Left lobe of liver (tissue), 2 donors: ENCODE data around the gene HOXD9. TPM values are rescaled to one million over a fixed set of nuclear protein-coding genes. Genes with fewer than 3 reads are reported as not detected.

Source experiments
- ATAC-seq: fragments of 200-7000 bp; cut with Tn5 transposase; one replicate; pipeline ENCODE4 v1.9.1; 2020; ENCODE audit warnings: mild to moderate bottlenecking, moderate library complexity
- DNase-seq: peaks from one replicate; pipeline ENCODE4 v3.0.0-alpha.2; 2020; ENCODE audit warnings: low spot score
- total RNA-seq: library from RNA; stranded (reverse); gene quantifications from one replicate; pipeline ENCODE4 v1.2.1, GENCODE V29; 2021
- donor health status: DM: no; HTN: no; CAD: no; lungs with moderate emphysema.
- donor health status: DM: no; HTN: yes; CAD: no.

Gene HOXD9
- not detected for total RNA-seq

GRCh38 chr2:176122683-176123410, at the start of gene HOXD9:
TSS of gene HOXD9 (plus strand) at chr2:176122719. CDS start at chr2:176122769, 50 bp downstream.
- DNase-seq, result no peak
- no peak for ATAC-seq

GRCh38 chr2:176072951-176073904, 49.3 kb upstream of the HOXD9 start:
- ATAC-seq (no peak), DNase-seq (no peak)

- ATAC-seq, result no peak
Measured at GRCh38 chr2:176074919-176075425, 47.5 kb upstream of the HOXD9 start.

GRCh38 chr2:176075481-176075880, 47.0 kb upstream of the HOXD9 start:
- DNase-seq (no peak), ATAC-seq (no peak)

More at GRCh38 chr2:176074919-176075425, 47.5 kb upstream of the HOXD9 start:
- DNase-seq, result no peak

GRCh38 chr2:176076063-176076462, 46.5 kb upstream of the HOXD9 start:
- ATAC-seq (no peak), DNase-seq (no peak)

- ATAC-seq (no peak), DNase-seq (no peak)
Measured at GRCh38 chr2:176076796-176077195, 45.7 kb upstream of the HOXD9 start.

- no peak for DNase-seq
- no peak for ATAC-seq
Measured at GRCh38 chr2:176078541-176079284, 43.8 kb upstream of the HOXD9 start.

- no peak for ATAC-seq
Measured at GRCh38 chr2:176079285-176079830, 43.2 kb upstream of the HOXD9 start.

GRCh38 chr2:176079831-176080539, 42.5 kb upstream of the HOXD9 start:
- DNase-seq (no peak), ATAC-seq (peak; percentile 52)

More at GRCh38 chr2:176079285-176079830, 43.2 kb upstream of the HOXD9 start:
- no peak for DNase-seq

GRCh38 chr2:176080540-176081375, 41.8 kb upstream of the HOXD9 start:
- DNase-seq (no peak), ATAC-seq (no peak)

GRCh38 chr2:176081376-176081836, 41.1 kb upstream of the HOXD9 start:
- DNase-seq, result no peak
- no peak for ATAC-seq

- no peak for DNase-seq
- no peak for ATAC-seq
Measured at GRCh38 chr2:176081837-176082524, 40.5 kb upstream of the HOXD9 start.

GRCh38 chr2:176082525-176082823, 40.0 kb upstream of the HOXD9 start:
- DNase-seq, result no peak
- ATAC-seq, result no peak

GRCh38 chr2:176082824-176083751, 39.4 kb upstream of the HOXD9 start:
- DNase-seq (no peak), ATAC-seq (no peak)

- DNase-seq (no peak), ATAC-seq (no peak)
Measured at GRCh38 chr2:176083796-176084261, 38.7 kb upstream of the HOXD9 start, which contains the start of gene EVX2. TSS of gene EVX2 (minus strand) at chr2:176083962. CDS start at chr2:176083776, 186 bp downstream.

GRCh38 chr2:176084611-176085119, 37.9 kb upstream of the HOXD9 start:
- ATAC-seq (no peak), DNase-seq (no peak)
